ENCODE data around the gene CRYBG3.

Gene CRYBG3

DNA sequence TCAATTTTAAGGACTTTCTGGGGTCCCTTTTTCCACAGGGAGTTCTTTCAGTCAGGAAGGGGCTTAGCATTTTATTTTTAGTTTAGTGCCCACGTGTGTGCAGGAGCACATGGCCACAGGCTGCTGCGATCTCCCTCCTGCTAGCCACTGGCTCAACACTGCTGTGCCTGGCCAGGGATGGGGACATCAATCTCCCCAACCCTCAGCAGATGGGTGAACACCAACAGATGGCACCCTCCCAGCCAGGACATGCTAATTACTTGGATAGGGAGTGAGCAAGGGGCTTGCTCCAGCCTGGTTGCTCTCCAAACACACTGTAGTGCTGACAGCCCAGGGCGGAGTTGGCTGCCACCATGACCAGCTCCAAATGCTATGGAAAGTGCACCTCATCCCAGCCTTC, 157.8 kb downstream of the CRYBG3 start:
- DNase-seq = no peak

- DNase-seq = no peak
Observed at GRCh38 chr3:97981886-97982285, 160.1 kb downstream of the CRYBG3 start.

GRCh38 chr3:97983933-97984491, 162.2 kb downstream of the CRYBG3 start:
- DNase-seq = no peak

DNA sequence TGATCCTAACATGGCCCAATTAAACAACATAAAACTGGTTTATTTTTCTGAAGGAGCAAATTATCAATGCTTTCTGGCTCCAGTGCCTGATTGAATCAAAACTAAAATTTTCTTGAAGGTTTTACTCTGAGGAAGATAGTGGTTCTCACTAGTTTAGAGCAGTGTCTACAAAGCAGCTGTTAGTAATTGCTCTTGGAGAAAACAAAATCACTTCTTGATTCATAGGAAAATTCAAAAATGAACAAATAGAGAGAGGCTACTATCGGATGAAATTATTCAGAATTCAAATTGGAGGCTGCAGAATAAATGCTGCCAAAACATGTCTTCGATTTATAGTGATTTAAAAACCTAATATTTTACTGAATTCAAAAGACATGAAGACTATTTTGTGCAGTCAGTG, 165.5 kb downstream of the CRYBG3 start:
- no peak for DNase-seq

- no peak for DNase-seq
Observed at GRCh38 chr3:97988784-97989568, 167.2 kb downstream of the CRYBG3 start.

DNA sequence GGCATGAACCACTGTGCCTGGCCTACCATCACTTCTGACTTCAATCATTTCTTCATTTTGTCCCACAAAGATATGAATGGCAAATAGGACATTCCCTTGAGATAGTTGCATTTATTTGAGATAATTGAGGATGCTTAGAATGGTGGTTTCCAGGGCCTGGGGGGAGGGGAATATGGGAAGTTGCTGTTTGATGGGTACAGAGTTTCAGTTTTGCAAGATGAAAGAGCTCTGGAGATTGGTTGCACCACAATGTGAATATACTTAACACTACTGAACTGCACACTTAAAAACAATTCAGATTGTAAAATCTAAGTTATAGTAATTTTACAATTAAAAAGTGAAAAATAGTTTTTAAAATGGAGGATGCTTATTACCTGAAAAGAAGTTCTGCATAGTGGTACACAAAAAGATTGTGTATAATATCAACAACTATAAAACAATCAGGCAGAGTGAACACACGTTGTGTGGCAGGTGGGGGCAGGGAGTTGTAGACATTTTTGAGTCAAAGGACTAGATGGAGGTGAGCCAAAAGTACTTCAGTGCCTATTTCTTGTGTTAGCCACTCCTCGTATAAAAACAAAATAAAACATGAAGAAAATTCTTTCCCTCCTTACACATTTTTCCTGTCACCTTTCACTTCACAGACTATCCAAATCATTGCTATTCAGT, 168.9 kb downstream of the CRYBG3 start:
- no peak for DNase-seq

- DNase-seq = no peak
Observed at GRCh38 chr3:97991293-97991682, 169.5 kb downstream of the CRYBG3 start.

GRCh38 chr3:97992547-97993173, 170.8 kb downstream of the CRYBG3 start:
- no peak for DNase-seq

- no peak for DNase-seq
Observed at GRCh38 chr3:97993526-97993925, 171.7 kb downstream of the CRYBG3 start.

- DNase-seq = no peak
Observed at GRCh38 chr3:97994328-97994945, 172.6 kb downstream of the CRYBG3 start.

Measured in effector CD8-positive, alpha-beta T cell (primary cell).